ENCODE results near the gene FGD2.

FGD2 gene

DNA sequence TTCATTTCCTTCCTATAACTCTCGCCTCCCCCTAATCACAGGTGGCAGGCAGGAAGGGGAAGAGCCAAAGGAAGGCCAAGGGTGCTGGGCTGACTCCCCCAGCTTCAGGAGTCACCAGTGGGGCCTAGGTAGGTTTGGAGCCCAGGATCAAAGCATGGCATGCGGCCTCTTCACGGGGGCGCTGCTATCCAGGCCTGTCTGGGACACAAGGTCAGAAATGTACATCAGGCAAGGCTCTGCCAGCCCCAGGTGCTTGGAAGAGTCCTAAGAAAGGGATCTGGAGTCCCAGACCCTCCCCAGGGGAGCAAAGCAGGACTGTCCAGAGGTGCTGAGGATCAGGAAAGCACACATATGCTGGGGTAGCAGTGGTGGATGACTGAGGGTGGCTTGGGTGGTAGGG is 40.5 kb upstream of the FGD2 start:
- no peak for TF ChIP-seq GATA2 (IDR thresholded peaks at IDR 0.05; ENCODE audit: low read depth, low read length)
- no peak for TF ChIP-seq GATA3 (IDR thresholded peaks at IDR 0.05; ENCODE audit: low read depth, low read length)

DNA sequence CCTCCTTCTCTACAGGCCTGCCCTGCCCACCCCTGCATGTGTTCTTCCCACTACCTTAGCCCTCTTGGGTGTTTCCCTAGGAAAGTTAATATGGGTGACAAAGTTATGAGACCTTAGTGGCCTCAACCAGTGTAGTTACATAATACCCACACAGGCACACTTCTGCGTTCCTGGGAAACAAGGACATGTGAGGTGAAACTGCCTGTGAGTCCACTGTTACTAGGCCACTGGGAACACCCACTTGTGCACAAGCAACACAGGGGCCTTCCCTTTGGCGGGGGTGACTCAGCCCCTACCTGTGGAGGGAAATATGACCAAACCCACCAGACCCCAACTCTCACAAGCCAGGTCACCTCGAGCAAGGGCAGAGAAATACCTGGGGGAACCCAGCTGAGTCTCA is 38.2 kb upstream of the FGD2 start:
- no peak for TF ChIP-seq GATA3 (IDR thresholded peaks at IDR 0.05; ENCODE audit: low read depth, low read length)
- no peak for TF ChIP-seq GATA2 (IDR thresholded peaks at IDR 0.05; ENCODE audit: low read depth, low read length)

DNA sequence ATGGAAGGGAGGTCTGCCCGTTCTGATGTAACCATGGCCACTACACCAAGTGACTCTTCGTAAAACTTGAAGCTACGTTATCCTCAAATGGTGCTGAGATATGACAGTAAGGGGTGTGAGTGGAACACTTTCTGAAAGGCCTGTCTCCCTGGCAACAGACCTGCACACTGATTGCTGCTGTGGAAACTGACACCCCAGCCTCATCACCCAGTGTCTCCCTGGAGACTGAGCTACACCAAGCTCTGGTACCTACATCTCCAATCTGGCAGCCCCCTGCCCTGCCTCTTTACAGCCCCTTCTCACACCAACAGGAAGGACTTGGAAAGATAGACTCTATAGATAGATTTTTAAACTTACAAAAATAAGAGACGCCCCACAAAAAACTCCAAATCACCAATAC is 37.7 kb upstream of the FGD2 start:
- TF ChIP-seq GATA2 (IDR thresholded peaks at IDR 0.05; ENCODE audit: low read depth, low read length) (no peak), GATA3 (IDR thresholded peaks at IDR 0.05; ENCODE audit: low read depth, low read length) (no peak)

DNA sequence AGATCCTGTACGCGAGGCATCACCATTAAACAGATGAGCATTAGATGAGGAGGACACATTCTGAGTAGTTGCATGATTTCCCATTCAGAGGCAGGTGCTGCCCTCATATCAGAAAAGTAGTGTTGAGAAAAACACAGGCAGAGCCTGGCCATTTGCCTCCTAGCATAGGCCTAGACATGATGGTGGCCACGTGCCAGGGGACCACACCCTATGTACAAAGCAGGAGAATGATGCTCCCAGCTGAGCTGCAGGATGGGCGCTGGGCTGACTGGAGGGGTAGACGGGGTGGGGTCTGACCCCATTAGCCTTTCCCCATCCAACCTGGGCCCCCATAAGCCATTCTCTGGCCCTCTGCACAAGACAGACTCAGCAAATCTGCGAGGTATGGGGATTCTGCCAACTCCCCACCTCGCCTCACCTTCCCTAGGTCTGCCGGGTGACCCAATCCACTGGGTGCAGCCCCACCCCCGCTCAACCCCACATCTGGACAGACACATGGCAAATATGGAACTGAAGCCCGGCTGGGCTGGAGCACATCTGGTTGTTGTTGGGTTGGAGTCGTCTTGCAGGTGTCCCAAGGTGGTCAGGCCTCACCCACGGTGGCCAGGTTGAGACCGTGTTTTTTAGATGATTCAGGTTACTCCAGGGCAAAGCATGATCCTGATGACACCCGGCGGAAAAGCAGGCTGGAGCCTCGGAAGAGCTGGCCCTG is 37.0 kb upstream of the FGD2 start:
- TF ChIP-seq GATA2 (IDR thresholded peaks at IDR 0.05; ENCODE audit: low read depth, low read length): no peak
- no peak for TF ChIP-seq GATA3 (IDR thresholded peaks at IDR 0.05; ENCODE audit: low read depth, low read length)

DNA sequence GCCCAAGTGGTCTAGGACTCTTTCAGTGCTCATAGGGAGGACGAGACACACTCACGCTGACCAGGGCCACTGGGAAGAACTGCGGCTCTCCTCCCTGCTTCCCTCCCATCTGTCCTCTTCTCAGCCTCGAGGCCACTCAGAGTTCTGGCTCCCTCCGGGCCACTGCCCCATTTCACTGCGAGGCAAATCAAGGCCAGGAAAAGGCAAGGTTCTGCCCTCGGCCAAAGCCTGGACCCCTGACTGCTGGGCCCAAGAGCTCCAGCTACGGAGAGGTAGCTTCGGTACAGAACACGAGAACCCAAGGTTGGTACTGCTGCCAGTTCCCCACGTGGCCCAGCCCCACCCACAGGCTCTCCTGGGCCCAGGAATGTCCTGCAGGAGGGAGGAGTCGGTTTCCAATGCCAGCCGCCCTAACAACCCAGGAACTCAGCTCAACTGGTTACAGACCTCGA is 36.2 kb upstream of the FGD2 start:
- no peak for TF ChIP-seq GATA2 (IDR thresholded peaks at IDR 0.05; ENCODE audit: low read depth, low read length)
- no peak for TF ChIP-seq GATA3 (IDR thresholded peaks at IDR 0.05; ENCODE audit: low read depth, low read length)

DNA sequence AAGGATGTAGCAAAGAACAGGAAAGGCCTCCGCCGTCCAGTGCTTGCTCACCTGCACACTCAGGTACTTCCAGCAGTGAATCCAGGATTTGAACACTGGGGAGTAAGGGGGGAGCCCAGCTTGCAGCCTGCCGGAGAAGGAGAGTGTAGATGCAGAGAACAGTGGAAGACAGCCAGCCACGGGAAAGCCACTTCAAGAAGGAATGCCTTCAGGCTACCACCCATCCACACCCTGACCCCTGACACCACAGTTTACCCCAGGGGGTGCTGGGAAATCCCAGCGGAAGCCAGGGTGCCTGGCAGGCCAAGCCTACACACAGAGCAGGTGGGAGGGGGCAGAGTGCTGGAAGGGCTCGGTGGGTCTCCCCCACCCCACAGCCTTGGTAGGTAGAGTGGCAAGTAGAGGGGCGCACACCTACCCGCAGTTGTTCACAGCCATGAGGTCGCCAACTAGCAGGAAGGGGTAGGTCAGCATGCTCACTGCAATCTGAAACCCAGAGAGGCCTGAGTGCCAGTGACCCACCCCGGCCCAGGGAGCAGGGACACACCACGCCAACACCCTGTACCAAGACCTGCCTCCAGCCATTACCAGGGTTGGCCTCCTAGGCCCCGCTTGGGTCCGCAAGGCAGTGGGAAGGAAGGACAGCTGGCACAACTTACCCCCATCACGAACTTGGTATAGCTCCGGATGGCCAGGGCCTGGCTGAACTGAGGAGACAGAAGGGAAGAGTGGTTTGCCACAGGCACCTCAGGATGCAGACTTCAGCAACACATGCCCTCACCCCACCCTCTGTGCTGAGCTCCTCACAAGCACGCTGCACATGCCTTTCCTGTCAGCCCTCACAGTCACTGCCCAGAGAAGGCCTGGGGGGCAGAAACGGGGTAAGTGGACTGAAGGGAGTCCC is 35.2 kb upstream of the FGD2 start:
- TF ChIP-seq GATA3 (IDR thresholded peaks at IDR 0.05; ENCODE audit: low read depth, low read length) (no peak), GATA2 (IDR thresholded peaks at IDR 0.05; ENCODE audit: low read depth, low read length) (no peak)

DNA sequence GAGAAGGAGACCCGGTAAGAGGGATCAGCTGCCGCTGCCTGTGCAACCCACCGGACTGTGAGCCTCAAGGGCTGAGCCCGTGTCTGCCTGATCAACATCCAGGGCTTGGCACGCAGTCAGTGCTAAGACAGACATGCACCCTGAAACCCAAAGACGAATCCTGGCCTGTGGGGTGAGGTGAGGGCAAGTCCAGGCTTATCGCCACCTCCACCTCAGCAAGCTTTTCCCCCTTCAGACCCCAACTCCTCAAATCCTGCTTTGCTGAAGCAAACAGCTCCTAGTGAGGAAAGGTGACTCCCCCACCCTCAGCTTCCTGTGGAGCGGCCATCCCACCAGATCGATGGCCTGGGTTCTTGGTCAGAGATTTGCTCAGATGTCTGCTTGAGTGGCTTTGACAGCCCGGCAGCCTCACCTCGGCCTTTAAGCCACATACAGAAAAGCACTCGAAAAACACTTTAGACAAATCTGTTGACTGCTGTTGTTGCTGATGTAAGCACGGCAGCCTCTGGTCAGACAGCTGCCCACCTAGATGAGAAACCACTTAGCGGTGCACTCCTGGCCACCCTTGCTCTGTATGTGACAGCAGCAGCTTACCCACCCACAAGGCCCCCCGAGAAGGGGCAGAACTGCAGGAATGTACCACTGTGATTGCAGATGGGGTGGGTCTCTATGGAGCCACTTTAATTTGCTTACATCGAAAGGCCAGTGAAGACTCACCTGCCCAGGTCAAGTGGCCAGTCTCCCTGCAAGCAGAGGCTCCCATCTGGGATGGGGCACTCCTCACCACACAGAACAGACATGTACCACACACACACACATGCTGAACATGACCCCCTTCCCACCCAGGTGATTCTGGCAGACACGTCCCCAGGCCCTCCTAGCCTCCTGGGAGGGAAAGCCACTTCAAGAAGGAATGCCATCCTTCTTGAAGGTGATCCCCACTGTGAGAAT is 34.3 kb upstream of the FGD2 start:
- TF ChIP-seq GATA2 (IDR thresholded peaks at IDR 0.05; ENCODE audit: low read depth, low read length) (no peak), GATA3 (IDR thresholded peaks at IDR 0.05; ENCODE audit: low read depth, low read length) (no peak)

DNA sequence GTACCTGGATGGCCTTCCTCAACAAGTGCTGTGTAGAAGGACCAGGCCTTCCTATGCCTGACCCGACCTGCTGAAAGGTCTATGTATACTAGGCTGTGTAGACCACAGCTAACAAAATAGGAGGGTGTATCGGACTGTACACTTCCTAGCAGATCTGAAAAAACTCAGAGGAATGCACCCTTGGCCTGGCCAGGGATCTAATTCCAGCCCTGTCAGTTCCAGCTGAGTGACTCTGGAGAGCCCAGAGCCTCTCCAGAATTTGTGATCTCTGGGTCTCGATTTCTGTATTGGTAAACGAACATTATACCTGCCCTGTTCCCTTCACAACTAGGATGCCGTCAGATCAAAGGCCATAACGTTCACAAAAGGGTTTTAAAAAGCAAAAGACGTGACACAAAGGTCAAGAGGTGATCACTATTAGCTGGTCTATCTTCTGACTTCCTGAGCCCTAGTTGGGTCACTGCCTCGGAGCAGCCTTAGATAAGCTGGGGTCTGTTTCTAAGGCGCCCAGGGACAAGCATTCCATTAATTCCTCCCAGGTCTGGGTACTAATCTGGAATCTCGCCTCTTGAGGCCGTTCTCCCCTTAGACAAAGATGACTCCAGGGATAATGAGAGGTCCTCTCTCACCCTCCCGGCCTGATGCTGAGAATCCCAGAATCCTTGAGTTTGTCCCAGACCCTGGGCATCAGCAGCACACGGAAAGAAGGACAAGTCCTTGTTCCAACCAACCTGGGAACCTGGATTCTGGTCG is 33.4 kb upstream of the FGD2 start:
- TF ChIP-seq GATA3 (IDR thresholded peaks at IDR 0.05; ENCODE audit: low read depth, low read length) (no peak), GATA2 (IDR thresholded peaks at IDR 0.05; ENCODE audit: low read depth, low read length) (no peak)

DNA sequence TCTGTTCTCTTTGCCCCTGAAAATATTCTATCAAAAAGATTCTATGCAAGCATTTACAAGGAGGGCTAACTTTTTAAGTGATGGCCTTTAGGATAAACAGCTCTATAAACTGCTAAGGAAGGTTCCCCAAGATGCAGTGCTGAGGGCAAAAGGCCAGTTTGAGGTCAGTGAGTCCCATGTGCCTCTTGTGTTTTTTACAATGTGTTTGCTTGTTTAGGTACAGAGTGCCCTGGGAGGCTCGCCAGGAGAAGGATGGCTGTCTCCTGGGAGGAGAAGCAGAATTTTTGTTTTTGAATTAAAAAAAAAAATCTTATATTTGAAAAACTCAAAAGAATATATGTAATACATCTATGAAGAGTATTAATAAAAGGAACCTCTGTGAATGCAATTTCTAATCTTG is 32.3 kb upstream of the FGD2 start:
- no peak for TF ChIP-seq GATA3 (IDR thresholded peaks at IDR 0.05; ENCODE audit: low read depth, low read length)
- no peak for TF ChIP-seq GATA2 (IDR thresholded peaks at IDR 0.05; ENCODE audit: low read depth, low read length)

GRCh38 chr6:36973647-36974046 is 31.8 kb upstream of the FGD2 start:
- TF ChIP-seq GATA3 (IDR thresholded peaks at IDR 0.05; ENCODE audit: low read depth, low read length) (no peak), GATA2 (IDR thresholded peaks at IDR 0.05; ENCODE audit: low read depth, low read length) (no peak)

DNA sequence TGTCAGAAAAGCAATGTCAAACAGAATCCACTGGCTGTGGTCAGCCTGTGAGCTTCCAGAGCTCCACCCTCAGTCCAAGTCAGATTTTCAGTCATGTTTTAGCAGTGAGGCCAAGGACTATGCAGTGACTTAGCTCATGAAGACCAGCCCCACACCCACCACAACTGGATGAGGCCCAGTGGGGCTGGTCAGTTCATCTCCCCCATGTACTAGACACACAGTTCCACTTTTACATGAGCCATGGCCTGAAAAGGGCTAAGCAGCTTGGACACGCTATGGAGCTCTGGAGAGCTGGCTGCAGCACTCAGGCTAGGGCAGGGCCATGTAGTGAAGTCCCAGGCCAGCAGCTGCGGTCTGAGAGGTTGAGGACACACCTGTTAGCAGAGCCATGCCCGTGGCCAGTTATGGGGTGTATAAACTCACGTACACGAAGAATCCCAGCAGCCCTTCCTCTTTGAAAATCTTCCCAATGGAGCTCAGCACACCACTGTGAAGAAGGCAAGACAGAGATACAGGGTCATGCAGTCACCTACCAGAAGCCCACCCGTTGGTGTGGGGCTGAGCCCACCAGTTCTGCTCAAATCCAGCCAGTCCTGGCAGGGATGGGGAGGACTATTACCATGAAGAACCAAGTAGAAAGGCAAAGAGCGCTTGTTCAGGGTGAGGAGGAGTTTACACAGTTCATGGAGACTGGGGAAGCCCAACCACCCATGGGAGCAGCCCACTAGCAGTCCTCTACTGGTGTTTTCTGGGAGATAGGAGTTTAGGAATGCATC is 30.0 kb upstream of the FGD2 start:
- no peak for TF ChIP-seq GATA3 (IDR thresholded peaks at IDR 0.05; ENCODE audit: low read depth, low read length)
- no peak for TF ChIP-seq GATA2 (IDR thresholded peaks at IDR 0.05; ENCODE audit: low read depth, low read length)

DNA sequence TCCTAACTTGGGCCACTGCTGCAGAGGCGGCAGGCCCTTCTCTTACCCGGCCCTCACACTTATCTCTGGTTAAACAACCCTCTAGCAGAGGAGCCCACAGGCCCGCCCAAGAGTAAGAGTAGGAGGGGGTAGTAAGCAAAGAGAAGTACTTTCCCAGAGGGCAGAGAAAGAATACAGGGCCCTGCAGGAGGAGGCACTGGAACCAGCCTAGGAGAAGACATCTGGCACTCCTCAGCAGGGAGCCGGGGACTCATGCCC is 29.5 kb upstream of the FGD2 start:
- no peak for TF ChIP-seq GATA3 (IDR thresholded peaks at IDR 0.05; ENCODE audit: low read depth, low read length)

GRCh38 chr6:36976509-36976908 is 28.9 kb upstream of the FGD2 start:
- TF ChIP-seq GATA3 (IDR thresholded peaks at IDR 0.05; ENCODE audit: low read depth, low read length) (no peak), GATA2 (IDR thresholded peaks at IDR 0.05; ENCODE audit: low read depth, low read length) (no peak)
